GM18520 (cell line): ENCODE results near the gene DACH2.

Source experiments
- ATAC-seq: cut with Tn5 transposase; IDR thresholded peaks from one replicate; pipeline ENCODE4 v1.9.1; 2021; ENCODE audit not compliant: unreplicated experiment

Gene DACH2

DNA sequence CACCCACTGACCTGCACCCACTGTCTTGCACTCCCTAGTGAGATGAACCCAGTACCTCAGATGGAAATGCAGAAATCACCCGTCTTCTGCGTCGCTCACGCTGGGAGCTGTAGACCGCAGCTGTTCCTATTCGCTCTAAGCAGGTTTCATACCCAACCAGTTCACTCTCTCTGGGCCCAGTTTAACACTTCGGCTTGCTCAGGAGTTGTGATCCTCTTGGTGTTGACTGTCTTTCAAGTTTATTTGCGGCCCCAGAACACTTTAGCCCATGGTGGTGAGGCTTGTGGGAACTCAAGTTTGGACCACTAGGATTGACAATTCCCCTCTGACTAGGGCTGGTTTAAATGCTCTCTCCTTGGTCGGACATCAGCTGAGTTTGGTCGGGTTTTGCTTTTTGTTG lies 147.0 kb downstream of the DACH2 start:
- ATAC-seq, result no peak

DNA sequence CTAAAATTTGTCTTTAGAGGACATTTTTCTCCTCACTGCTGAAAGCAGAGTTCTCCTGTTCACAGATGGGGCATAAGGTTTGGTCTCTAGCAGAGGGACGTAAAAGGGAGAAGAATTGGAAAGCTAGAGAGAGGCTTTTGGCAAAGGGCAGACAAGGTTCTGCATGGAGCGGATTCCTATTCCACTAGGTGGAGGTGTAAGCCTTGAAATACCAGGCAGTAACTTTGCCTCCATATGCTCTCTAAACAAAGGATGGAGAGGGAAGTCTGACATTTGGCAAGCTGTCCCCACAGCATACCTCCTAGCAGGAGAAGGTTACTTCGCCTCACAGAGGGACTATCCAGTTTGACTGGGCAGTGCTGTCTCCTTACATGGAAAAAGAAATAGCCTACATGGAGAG lies 174.7 kb downstream of the DACH2 start:
- ATAC-seq, result no peak

DNA sequence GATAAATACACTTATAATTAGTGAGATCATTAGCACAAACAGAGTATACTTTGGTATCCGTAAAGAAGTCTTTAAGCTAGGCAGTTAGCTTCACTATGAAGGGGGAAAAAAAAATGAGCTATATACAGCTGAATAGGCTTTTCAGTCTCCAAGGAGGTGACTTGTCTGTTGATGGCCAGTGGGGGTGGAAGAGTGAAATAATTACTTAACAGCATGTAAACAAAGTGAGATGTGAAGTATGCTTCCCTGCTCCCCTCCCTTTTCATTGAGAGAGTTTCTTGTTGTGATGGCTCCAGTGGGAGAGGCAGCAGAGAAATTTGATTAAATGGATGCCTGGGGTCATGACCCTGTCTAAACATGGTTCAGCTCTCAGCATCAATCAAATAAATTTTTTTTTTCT lies 180.9 kb downstream of the DACH2 start:
- no peak for ATAC-seq

DNA sequence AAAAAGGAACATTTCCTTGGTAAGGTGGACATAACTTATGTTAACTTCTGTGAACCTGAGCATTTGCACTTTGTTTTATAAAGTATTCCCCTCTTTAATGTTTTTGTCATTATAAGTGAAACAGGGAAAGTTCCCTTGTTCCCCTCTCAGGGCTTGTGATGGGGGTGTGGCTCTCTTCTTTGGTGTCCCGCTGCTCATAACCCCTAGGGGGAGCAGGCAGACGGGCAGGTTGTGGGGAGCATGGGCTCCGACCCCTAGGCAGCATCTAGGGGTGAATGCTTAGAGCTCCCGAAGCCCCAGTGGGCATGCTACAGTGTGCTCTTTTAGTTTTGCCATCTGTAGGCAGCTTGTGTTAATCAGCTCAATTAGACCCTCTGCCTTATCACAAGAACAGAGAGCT lies 200.4 kb downstream of the DACH2 start:
- no peak for ATAC-seq

DNA sequence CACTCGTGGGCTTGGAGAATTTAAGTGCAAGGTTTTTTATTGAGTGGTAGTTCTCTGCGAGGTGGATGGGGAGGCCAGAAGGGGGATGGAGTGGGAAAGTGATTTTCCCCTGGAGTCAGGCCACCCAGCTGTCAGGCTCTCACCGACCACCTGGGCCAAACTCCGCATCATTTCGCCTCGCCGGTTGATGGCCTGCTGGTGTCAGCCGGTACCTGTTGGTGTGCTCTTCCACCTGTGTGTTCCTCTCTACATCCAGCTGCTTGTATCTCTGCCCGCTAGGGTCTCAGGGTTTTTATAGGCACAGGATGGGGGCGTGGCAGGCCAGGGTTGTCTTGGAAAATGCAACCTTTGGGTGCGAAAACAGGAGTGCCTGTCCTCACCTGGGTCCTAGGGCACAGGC lies 200.9 kb downstream of the DACH2 start:
- no peak for ATAC-seq

DNA sequence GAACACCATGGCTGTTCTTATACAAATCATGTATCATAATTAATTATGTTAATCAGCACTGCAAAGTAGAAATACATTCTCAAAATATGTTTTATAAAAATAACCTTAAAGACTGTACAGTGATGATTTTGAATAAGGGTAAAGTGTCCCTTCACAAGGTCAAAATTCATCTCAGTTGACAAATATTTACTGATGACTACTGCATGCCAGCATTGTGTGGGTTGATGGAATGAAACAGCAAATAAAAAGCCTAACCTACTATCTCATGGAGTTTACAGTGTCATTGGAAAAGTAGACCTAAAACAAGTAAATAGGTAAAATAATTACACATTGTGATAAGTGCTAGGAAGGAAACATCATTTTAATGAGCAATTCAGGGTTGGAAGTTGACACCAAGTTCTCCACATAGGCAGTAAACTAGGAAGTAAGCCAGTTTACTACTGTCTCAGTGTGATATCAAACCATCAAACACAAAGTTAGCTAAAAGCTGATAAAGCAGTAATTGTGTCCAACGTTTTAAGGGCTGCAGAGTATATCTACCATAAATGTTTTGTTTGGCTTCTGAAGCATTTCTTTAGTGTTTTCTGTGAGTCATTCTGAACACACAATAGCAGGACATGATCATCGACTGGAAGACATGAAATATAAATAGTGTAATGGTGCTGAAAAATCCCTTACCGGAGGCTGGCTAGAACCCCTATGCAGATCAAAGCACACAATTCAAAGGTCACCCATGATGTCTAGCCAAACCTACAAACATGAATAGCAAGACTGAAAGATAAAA lies 221.8 kb downstream of the DACH2 start:
- no peak for ATAC-seq

DNA sequence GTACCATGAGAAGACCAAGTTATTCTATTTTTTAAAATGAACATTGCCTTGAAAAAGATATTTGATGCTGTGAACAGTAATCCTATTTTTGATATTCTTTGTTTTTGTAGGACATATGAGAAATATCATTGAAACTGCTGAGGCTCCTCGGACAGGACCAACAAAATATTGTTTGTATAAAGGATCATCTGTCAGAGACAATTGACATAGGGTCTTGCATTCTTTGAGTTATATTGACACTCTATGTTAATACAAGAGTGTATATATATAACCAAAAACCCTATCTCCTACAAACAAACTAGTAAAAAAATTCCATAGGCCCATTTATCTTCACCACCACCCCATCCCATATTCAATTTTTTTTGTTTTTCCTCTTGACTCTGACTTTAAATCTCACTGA lies 222.7 kb downstream of the DACH2 start:
- ATAC-seq, result no peak

DNA sequence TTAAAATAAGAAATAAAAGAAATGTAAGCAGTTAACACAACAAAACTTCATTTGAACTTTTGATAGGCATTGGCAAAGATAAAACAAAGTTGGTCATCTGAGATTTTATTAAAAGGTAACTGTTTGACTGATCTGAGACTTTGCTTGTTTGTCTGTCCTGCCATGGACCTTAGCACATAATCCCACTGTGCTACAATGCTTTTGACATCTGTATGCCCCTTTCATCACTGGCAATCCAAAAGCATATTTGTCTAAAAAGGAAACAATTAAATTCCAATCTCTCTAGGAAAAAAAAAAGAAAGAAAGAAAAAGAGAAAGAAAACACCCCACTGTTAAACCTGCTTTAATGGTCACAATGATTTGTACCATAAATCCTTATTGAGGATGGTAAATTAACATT lies 231.0 kb downstream of the DACH2 start:
- ATAC-seq, result no peak

DNA sequence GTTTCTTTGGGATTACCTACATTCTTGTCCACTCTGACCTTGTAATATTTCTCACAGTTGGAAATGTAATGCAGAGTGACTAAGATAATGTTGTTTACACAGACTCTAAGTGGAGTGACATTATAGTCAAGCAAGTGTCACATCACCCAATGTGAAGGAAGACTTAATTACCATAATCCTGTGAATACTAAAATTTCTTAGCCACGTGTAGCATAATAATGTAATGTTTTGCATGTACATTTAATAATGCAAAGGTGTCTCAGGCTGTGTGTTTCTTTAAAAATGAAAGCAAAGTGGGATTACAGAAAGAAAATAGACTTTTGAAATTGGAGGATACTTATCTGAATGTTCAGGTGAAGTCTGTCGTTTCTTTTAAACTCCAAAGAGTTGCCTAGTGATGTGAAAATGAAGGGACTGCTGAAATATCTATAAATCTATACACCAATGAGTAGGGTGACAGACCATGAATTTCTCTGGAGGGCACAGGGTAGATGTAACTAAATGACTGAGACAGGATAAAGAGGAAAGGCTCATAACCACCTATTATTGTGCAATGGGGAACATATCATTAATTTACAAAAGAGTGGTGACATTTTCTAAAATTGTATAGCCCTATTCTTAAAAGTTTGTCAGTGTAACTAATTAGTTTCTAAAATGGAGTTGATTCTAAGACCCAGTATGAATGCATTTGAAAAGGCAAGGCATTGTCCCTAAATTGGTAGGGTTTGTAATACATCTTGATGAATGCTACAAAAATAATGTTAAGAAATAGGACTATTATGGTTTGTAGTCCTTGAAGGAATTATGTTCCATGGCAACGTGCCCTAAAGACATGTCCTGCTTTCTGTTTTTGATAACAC lies 235.7 kb downstream of the DACH2 start:
- ATAC-seq, result no peak

DNA sequence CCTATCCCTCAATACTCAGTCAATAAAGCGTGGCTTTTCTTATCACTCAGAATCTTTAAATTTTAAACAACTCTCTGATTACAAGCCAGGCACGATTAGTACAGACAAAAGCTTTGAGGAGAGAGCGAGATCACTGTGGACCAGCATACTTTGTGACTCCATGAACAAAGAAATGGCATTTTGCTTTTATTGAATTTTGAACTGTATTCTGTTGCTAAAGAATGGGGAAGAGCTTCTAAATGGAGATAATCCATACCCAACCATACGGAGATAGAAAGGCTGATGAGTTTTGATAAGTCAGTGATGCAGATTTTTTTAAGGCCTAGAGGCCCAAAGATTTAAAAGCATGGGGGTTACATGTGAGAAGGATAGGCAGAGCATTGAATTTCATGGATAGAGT lies 259.1 kb downstream of the DACH2 start:
- ATAC-seq, result no peak

DNA sequence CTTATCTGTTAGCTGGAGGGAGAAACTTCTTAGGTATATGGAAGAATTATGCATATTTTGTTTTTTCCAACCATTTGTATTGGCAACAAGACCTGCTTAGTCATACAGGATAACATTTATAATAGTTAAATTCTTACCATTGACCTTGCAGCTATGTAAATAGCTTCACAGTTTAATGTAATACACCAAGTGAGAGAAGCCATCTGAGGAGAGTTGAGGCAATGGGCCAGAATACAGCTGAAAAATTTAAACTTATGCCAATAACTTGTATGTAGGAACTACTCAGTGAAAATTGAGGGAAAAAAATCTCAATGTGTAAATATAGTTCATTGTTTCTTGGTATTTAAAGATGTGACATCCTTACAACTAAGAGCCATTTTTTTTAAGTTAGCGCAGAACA lies 273.5 kb downstream of the DACH2 start:
- ATAC-seq, result no peak

DNA sequence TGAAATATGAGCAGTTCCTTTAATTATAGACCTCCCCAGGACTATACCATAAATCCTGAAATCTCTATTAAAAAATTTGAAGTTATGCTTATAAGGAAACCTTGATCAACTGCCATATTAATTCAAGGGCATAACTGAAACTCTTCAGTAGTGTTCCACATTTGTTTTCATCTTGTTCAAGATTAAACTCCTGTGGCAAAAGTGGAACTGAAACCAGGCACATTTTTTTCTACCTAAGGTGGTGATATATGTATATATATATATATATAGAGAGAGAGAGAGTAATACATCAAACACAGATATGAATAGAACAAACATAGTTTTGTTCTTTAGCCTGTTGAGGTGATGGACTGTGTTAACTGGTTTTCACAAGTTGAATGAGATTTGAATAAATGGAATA lies 287.9 kb downstream of the DACH2 start:
- no peak for ATAC-seq

DNA sequence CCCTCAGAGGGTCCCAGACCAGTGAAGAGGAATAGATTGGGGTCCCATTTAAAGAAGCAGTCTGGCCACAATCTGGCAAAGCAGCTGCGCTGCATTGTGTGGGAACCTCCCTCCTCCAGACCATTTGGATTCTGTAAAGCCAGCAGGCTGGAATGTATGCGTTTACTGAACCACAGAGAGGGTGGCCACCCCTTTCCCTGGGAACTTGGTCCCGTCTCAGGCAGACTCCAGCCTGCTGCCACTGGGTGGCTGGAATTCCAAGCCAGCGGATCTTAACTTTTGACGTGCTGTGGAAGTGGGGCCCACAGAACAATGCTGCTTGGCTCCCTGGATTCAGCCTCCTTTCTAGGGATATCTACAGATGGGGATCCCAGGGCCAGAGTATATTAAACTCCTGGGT lies 307.2 kb downstream of the DACH2 start:
- ATAC-seq, result no peak

DNA sequence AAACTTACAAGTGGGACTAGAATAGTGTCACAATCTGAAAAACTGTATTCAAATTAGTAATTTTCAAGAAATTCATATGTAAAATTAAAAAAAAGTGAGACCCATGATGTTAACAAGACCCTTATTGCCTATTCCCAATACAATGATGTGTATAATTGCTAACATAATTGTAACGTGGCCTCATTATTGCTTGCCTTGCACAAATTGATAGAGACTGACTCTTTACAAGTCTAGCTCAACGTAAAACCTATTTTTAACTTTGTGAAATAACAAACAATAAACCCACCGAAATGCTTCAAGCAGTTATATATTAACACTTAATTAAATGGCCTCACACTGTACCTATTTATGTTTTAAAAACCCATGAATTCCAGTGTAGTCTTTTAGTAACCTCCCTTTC lies 312.5 kb downstream of the DACH2 start:
- no peak for ATAC-seq

DNA sequence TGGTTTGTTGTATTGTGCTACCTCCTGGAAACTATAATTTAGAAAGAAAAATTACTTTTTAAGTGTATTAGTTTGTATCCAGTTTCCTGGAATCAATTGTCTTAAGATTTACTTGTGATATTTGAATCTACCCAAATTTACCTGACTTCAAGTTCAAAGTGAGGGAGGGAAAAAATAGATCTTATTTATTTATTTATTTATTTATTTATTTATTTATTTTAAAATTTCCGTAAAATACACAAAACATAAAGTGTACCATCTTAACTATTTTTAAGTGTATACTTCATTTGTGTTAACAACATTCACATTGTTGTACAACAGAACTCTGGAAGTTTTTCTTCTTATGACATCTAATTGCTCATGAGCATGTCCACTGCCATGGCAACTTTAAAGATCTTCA lies 356.0 kb downstream of the DACH2 start:
- no peak for ATAC-seq

DNA sequence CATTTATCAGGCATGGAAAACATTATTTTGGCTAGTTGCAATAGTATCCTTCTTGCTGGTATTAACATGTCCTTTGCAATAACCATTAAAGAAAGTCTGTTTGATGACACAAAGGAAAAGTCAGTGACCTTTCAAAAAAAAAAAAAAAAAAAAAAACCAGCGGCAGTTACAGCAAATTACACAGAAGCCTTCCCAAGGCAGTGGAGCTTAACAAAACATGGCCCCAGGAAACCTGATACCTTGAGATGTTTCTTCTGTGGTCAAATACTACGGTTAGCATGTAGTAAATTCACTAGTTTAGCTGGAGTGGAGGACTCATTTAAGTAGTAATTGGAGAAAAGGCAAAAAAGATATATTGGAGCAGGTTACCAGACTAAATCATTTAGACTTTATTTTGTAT lies 359.1 kb downstream of the DACH2 start:
- ATAC-seq, result no peak

DNA sequence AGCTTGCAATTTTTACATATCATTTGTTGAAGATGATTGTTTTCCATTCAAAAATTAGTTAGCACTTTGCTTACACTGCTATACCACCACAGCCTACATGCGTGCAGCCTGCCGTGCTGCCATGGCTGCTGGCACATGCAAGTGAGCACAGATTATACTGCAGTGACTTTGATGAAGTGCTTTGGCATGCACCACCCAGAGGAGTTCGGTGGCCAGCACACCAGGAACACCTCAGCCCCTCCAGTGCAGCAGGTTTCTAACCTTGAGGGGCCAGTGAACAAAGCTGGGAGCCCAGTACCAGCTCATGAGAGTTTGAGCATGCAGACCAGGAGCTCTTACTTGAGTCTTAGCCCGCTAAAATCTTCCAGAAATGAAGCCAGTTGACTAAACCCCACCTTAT lies 431.5 kb downstream of the DACH2 start:
- ATAC-seq, result no peak

DNA sequence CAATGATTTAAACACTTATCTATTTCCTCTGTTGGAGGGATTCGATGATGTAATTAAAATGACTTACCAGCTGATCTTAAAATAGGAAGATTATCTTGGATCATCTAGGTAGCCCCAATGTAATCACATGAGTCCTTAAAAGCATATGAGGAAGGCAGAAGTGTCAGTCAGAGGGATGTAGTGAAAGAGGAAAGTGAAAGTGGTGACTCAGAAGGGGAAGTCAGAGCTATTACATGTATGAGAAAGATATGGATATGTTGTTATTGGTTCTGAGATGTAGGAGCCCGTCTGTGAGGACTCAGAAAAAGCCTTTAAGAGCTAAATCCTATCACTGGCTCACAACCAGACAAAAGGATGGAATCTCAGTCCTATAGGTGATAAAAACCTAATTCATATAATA lies 456.4 kb downstream of the DACH2 start:
- no peak for ATAC-seq

DNA sequence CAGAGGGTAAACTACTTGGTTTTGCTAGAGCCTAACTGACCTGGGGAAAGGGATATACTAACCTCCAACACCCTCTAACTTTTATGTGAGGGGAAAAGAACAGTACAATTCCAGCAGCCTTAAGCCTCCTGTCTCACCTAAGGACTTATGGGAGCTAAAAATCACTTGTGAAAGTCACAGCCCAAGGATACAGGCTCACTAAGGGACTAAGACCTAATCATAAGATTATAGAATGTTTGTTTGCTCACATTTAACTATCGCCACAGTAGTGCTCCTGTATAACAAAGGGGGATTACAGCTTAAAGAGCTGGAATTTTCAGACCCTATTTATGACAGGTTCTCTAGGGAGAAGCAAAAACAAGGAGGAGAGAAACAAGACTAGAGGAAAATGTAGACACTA lies 548.7 kb downstream of the DACH2 start:
- no peak for ATAC-seq

DNA sequence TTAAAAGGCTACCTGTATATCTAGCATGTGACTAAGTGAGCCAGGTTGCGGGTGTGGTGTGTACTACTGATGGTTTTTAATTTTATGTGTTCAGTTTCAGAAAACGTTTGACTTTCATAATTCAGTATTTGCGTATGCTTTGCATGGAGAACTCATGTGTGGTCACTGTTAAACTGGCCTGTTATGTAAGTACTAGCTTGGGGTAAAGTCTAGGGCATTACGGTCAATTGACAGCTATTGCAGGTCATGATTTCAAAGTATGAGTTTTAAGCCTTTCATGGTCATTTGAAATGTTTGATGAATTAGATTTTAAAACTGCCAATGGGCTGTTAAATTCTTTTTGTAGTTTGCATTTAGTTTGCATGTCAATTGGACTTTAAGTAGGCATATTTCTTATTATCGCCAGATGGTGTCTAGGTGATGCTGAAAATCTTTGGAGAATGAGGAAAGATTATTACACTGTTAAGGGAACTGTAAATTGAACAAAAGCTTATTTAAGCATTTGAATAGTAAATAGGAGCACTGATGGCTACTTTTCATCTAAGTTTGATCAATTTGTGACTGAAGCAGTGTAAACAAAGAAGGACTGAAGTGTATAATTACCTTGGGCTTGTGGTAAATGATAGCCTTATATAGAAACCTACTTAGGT lies 563.4 kb downstream of the DACH2 start:
- ATAC-seq, result no peak

DNA sequence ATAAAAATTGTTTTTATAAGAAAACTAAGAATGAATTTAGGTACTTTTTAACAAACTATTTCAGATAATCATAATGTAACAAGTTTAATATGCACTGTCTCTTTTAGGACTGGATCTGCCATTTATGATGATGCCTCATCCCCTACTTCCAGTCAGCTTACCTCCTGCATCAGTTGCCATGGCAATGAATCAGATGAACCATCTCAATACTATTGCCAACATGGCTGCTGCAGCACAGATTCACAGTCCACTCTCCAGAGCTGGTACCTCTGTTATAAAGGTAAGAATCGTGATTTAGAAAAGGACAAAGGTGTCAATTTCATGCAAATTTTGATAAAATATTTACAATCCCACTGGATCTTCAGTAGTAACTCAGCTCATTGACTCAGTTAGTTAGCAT lies 566.2 kb downstream of the DACH2 start:
- no peak for ATAC-seq

DNA sequence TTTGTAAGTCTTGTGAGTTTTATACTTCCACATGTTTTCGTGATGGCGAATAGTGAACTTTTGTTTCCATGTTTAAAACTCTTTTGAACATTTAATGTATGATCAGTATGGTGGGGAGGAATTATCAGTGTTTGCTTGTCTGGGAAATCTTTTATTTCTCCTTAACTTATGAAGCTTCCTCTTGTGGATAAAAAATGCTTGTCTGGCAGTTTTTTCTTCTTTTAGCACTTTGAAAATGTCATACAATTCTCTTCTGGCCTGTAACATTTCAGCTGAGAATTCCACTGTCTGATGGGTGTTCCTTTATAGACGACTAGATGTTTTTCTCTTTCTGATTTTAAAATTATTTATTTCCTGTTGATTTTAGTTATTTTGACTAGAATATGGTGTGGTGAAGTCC lies 576.0 kb downstream of the DACH2 start:
- ATAC-seq, result no peak
